Neural cell (in vitro differentiated cells): Measurements from ENCODE around the gene GOLGA7B.

Source experiments
- EP300 ChIP-seq: fragments of 450-650 bp; conservative IDR thresholded peaks from 2 replicates; pipeline ENCODE4 v1.6.1; 2014; ENCODE audit warnings: antibody characterized with exemption, mild to moderate bottlenecking, moderate library complexity; ENCODE audit not compliant: poor library complexity, severe bottlenecking
- EZH2 ChIP-seq: fragments of 200-600, 300-800 bp; shearing (Covaris generic), sonication (generic); IDR thresholded peaks from 2 replicates; pipeline ENCODE4 v1.6.1; 2014; ENCODE audit warnings: antibody characterized with exemption, low read length, borderline replicate concordance, mild to moderate bottlenecking; ENCODE audit not compliant: insufficient read depth, poor library complexity, severe bottlenecking
- MXI1 ChIP-seq: fragments of 450-650 bp; conservative IDR thresholded peaks from 2 replicates; pipeline ENCODE4 v1.6.1; 2014; ENCODE audit warnings: antibody characterized with exemption, mild to moderate bottlenecking; ENCODE audit not compliant: poor library complexity, severe bottlenecking
- POLR2AphosphoS5 ChIP-seq: IDR thresholded peaks from 2 replicates; pipeline ENCODE4 v1.6.1; 2012
- RAD21 ChIP-seq: fragments of 450-650 bp; conservative IDR thresholded peaks from 2 replicates; pipeline ENCODE4 v1.6.1; 2014; ENCODE audit warnings: antibody characterized with exemption, mild to moderate bottlenecking, moderate library complexity
- TAF1 ChIP-seq: IDR thresholded peaks from 2 replicates; pipeline ENCODE4 v1.6.1; 2012; ENCODE audit warnings: low read depth
- TF ChIP-seq, protein P1 (sequence below): fragments of 450-650 bp; IDR thresholded peaks from 2 replicates; pipeline ENCODE4 v1.5.1; 2014; ENCODE audit warnings: antibody characterized with exemption, mild to moderate bottlenecking, moderate library complexity; ENCODE audit not compliant: poor library complexity, severe bottlenecking
- TF ChIP-seq, protein P2 (sequence below): IDR thresholded peaks from 2 replicates; pipeline ENCODE4 v1.6.1; 2012; ENCODE audit warnings: borderline replicate concordance

DNA sequence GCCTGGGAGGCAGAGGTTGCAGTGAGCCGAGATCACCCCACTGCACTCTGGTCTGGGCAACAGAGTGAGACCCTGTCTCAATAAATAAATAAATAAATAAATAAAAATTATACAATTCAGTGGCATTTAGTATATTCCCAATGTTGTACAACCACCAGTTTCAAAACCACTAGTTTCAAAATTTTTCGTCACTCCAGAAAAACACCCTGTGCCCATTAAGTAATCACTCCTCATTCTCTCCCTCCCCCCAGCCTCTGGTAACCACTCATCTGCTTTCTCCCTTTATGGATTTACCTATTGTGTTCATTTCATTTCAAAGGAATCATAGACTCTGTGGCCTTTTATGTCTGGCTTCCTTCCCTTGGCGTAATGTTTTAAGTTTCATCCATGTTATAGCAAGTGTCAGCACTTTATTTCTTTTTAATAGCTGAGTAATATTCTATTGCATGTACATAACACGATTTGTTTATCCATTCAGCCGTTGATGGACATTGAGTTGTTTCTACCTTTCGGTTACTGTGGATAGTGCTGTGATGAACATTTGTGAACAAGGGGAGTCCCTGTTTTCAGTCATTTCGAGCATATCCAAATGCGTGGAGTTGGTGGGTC is 29.4 kb upstream of the GOLGA7B start:
- TF ChIP-seq EZH2 = no peak
- no peak for TF ChIP-seq EP300
- TF ChIP-seq, protein P1, sequence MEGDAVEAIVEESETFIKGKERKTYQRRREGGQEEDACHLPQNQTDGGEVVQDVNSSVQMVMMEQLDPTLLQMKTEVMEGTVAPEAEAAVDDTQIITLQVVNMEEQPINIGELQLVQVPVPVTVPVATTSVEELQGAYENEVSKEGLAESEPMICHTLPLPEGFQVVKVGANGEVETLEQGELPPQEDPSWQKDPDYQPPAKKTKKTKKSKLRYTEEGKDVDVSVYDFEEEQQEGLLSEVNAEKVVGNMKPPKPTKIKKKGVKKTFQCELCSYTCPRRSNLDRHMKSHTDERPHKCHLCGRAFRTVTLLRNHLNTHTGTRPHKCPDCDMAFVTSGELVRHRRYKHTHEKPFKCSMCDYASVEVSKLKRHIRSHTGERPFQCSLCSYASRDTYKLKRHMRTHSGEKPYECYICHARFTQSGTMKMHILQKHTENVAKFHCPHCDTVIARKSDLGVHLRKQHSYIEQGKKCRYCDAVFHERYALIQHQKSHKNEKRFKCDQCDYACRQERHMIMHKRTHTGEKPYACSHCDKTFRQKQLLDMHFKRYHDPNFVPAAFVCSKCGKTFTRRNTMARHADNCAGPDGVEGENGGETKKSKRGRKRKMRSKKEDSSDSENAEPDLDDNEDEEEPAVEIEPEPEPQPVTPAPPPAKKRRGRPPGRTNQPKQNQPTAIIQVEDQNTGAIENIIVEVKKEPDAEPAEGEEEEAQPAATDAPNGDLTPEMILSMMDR = no peak
- no peak for TF ChIP-seq POLR2AphosphoS5
- no peak for TF ChIP-seq RAD21
- TF ChIP-seq, protein P2, sequence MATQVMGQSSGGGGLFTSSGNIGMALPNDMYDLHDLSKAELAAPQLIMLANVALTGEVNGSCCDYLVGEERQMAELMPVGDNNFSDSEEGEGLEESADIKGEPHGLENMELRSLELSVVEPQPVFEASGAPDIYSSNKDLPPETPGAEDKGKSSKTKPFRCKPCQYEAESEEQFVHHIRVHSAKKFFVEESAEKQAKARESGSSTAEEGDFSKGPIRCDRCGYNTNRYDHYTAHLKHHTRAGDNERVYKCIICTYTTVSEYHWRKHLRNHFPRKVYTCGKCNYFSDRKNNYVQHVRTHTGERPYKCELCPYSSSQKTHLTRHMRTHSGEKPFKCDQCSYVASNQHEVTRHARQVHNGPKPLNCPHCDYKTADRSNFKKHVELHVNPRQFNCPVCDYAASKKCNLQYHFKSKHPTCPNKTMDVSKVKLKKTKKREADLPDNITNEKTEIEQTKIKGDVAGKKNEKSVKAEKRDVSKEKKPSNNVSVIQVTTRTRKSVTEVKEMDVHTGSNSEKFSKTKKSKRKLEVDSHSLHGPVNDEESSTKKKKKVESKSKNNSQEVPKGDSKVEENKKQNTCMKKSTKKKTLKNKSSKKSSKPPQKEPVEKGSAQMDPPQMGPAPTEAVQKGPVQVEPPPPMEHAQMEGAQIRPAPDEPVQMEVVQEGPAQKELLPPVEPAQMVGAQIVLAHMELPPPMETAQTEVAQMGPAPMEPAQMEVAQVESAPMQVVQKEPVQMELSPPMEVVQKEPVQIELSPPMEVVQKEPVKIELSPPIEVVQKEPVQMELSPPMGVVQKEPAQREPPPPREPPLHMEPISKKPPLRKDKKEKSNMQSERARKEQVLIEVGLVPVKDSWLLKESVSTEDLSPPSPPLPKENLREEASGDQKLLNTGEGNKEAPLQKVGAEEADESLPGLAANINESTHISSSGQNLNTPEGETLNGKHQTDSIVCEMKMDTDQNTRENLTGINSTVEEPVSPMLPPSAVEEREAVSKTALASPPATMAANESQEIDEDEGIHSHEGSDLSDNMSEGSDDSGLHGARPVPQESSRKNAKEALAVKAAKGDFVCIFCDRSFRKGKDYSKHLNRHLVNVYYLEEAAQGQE = no peak
- no peak for TF ChIP-seq MXI1
- TF ChIP-seq TAF1 = no peak
